Vagina (tissue), 2 donors: ENCODE measurements around the gene CCT6A.
"Not testable (repeated sequence)": the region's sequence is repeated elsewhere in the genome, so short reads cannot be mapped to it uniquely, and the experiment has no call there.

Source experiments
- POLR2A ChIP-seq, 2 donors: fragments of 450-650 bp; IDR thresholded peaks; one replicate each; pipeline ENCODE4 v1.6.1; 2017; ENCODE audit warnings: antibody characterized with exemption in 2 of 2, mild to moderate bottlenecking in 2 of 2, moderate library complexity in 2 of 2
- TF ChIP-seq, protein P1 (sequence below), 3 experiments: fragments of 450-650 bp in 2 of 3; fragments of 200-600 bp in 1 of 3; sonication (generic) in 1 of 3; IDR thresholded peaks; one replicate each; pipeline ENCODE4 v1.5.1; 2017 to 2019; ENCODE audit warnings: antibody characterized with exemption in 3 of 3, mild to moderate bottlenecking in 2 of 3, moderate library complexity in 2 of 3

DNA sequence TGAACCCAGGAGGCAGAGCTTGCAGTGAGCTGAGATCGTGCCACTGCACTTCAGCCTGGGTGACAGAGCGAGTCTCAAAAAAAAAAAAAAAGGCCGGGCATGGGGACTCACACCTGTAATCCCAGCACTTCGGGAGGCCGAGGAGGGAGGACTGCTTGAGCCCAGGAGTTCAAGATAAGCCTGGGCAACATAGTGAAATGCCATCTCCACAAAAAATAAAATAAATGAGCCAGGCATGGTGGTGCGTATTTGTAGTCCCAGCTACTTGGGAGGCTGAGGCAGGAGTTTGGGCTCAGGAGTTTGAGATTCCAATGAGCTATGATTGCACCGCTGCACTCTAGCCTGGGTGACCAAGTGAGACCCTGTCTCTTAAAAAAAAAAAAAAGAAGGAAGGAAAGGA lies 19.0 kb upstream of the CCT6A start:
- TF ChIP-seq, protein P1, sequence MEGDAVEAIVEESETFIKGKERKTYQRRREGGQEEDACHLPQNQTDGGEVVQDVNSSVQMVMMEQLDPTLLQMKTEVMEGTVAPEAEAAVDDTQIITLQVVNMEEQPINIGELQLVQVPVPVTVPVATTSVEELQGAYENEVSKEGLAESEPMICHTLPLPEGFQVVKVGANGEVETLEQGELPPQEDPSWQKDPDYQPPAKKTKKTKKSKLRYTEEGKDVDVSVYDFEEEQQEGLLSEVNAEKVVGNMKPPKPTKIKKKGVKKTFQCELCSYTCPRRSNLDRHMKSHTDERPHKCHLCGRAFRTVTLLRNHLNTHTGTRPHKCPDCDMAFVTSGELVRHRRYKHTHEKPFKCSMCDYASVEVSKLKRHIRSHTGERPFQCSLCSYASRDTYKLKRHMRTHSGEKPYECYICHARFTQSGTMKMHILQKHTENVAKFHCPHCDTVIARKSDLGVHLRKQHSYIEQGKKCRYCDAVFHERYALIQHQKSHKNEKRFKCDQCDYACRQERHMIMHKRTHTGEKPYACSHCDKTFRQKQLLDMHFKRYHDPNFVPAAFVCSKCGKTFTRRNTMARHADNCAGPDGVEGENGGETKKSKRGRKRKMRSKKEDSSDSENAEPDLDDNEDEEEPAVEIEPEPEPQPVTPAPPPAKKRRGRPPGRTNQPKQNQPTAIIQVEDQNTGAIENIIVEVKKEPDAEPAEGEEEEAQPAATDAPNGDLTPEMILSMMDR (IDR thresholded peaks at IDR 0.05), result not testable (repeated sequence)
- not testable (repeated sequence) for TF ChIP-seq POLR2A (IDR thresholded peaks at IDR 0.05)
